Parathyroid adenoma (tissue), 2 donors: ENCODE results near the gene MILR1.
"Not testable (repeated sequence)": the region's sequence is repeated elsewhere in the genome, so short reads cannot be mapped to it uniquely, and the experiment has no call there.

Experiments used
- H2AFZ ChIP-seq: fragments of 300-600 bp; sonication (generic); one replicate; pipeline ENCODE4 v1.7.0; 2017; ENCODE audit warnings: antibody characterized with exemption, mild to moderate bottlenecking
- H3K27ac ChIP-seq: fragments of 300-600 bp; sonication (generic); one replicate; pipeline ENCODE4 v1.7.0; 2017
- H3K27me3 ChIP-seq: fragments of 300-600 bp; sonication (generic); one replicate; pipeline ENCODE4 v1.7.0; 2017; ENCODE audit warnings: low read length; ENCODE audit not compliant: control insufficient read depth, insufficient read depth
- H3K36me3 ChIP-seq: fragments of 300-600 bp; sonication (generic); one replicate; pipeline ENCODE4 v1.7.0; 2017; ENCODE audit warnings: low read length; ENCODE audit not compliant: control insufficient read depth, insufficient read depth
- H3K4me1 ChIP-seq: fragments of 300-600 bp; sonication (generic); one replicate; pipeline ENCODE4 v1.7.0; 2017; ENCODE audit warnings: control low read depth
- H3K4me2 ChIP-seq: fragments of 300-600 bp; sonication (generic); one replicate; pipeline ENCODE4 v1.7.0; 2017; ENCODE audit warnings: low read length
- H3K4me3 ChIP-seq: fragments of 300-600 bp; sonication (generic); one replicate; pipeline ENCODE4 v1.7.0; 2017; ENCODE audit warnings: low read depth, low read length
- H3K79me2 ChIP-seq: fragments of 300-600 bp; sonication (generic); one replicate; pipeline ENCODE4 v1.7.0; 2017; ENCODE audit warnings: control low read depth
- H3K9ac ChIP-seq: fragments of 300-600 bp; sonication (generic); one replicate; pipeline ENCODE4 v1.7.0; 2017; ENCODE audit warnings: mild to moderate bottlenecking
- H3K9me3 ChIP-seq: fragments of 300-600 bp; sonication (generic); one replicate; pipeline ENCODE4 v1.7.0; 2017; ENCODE audit warnings: low read length; ENCODE audit not compliant: control insufficient read depth
- TF ChIP-seq, protein P1 (sequence below): fragments of 300-600 bp; sonication (generic); IDR thresholded peaks from one replicate; pipeline ENCODE4 v1.7.0; 2017; ENCODE audit warnings: antibody characterized with exemption, mild to moderate bottlenecking
- donor health status: primary hyperparathyroidism.

Gene MILR1

DNA sequence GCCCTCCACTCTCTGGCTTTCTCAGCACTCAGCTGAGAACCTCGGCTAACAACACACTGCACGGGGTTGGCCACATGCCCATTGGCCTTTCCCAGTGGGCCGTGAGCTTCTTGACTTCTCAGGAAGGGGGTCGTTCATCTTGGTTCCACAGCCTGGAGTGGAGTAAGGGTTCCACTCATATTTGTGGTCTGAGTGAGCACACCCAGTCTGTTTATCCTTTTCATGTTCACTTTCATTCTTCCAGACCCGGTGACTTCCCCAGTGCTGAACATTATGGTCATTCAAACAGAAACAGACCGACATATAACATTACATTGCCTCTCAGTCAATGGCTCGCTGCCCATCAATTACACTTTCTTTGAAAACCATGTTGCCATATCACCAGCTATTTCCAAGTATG lies 8.2 kb downstream of the MILR1 start:
- no peak overlapping the region for H2AFZ ChIP-seq
- H3K4me1 ChIP-seq = no peaks in the 10 kb centered on the region
- H3K9me3 ChIP-seq = no peaks in the 10 kb centered on the region
- no peaks in the 10 kb centered on the region for H3K79me2 ChIP-seq
- H3K4me2 ChIP-seq = no peak overlapping the region
- H3K9ac ChIP-seq = no peak overlapping the region
- no peaks in the 10 kb centered on the region for H3K36me3 ChIP-seq
- TF ChIP-seq, protein P1, sequence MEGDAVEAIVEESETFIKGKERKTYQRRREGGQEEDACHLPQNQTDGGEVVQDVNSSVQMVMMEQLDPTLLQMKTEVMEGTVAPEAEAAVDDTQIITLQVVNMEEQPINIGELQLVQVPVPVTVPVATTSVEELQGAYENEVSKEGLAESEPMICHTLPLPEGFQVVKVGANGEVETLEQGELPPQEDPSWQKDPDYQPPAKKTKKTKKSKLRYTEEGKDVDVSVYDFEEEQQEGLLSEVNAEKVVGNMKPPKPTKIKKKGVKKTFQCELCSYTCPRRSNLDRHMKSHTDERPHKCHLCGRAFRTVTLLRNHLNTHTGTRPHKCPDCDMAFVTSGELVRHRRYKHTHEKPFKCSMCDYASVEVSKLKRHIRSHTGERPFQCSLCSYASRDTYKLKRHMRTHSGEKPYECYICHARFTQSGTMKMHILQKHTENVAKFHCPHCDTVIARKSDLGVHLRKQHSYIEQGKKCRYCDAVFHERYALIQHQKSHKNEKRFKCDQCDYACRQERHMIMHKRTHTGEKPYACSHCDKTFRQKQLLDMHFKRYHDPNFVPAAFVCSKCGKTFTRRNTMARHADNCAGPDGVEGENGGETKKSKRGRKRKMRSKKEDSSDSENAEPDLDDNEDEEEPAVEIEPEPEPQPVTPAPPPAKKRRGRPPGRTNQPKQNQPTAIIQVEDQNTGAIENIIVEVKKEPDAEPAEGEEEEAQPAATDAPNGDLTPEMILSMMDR = no peak
- no peak overlapping the region for H3K4me3 ChIP-seq
- no peaks in the 10 kb centered on the region for H3K27me3 ChIP-seq
- H3K27ac ChIP-seq = no peak overlapping the region

DNA sequence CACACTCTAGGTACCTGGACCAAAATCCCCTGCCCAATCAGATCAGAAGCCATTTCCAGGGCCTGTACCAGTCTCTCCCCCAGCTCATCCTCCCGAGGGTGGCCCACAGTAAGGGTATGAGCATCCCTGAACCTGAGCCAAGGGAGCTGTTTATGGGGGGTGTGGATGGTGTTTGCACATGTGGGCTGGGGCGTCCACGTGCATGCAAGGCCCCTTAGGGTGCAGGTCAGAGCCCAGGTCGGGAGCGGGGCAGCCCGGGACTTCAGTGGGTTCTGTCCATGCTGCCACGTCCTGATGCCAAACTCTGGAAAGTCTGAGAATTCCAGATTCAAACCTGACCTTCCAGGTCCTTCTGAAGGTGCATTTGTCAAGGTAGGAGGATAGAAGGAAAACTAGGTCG lies 9.8 kb downstream of the MILR1 start:
- Histone ChIP-seq H3K36me3 (no peaks in the 10 kb centered on the region), H3K4me1 (no peaks in the 10 kb centered on the region), H3K27me3 (no peaks in the 10 kb centered on the region), H2AFZ (no peak overlapping the region), H3K9ac (no peak overlapping the region), H3K4me3 (no peak overlapping the region), H3K9me3 (no peaks in the 10 kb centered on the region), H3K79me2 (no peaks in the 10 kb centered on the region), H3K27ac (no peak overlapping the region), H3K4me2 (no peak overlapping the region)
- TF ChIP-seq, protein P1 = no peak

DNA sequence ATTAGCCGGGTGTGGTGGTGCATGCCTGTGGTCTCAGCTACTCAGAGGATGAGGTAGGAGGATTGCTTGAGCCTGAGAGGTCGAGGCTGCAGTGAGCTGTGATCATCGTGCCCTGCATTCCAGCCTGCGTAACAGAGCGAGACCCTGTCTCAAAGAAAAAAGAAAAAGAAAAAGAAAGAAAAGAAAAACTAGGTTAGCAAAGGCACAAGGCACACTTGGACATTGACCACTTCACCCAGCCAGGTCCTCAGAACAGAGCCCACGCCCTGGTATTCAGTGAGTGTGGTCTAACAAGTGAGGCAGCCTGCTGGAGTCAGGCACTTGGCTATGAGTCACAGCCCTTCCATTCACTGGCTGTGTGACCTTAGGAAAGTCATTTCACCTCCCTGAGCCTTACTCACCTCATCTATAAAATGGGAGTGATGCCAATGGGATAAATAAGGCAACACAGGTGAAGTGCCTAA lies 10.4 kb downstream of the MILR1 start:
- no peaks in the 10 kb centered on the region for H3K36me3 ChIP-seq
- no peak overlapping the region for H3K27ac ChIP-seq
- no peak overlapping the region for H3K4me3 ChIP-seq
- H3K79me2 ChIP-seq = no peaks in the 10 kb centered on the region
- no peak overlapping the region for H2AFZ ChIP-seq
- no peak overlapping the region for H3K9ac ChIP-seq
- TF ChIP-seq, protein P1 = no peak
- H3K4me1 ChIP-seq = no peaks in the 10 kb centered on the region
- no peaks in the 10 kb centered on the region for H3K9me3 ChIP-seq
- H3K4me2 ChIP-seq = no peak overlapping the region
- H3K27me3 ChIP-seq = no peaks in the 10 kb centered on the region

DNA sequence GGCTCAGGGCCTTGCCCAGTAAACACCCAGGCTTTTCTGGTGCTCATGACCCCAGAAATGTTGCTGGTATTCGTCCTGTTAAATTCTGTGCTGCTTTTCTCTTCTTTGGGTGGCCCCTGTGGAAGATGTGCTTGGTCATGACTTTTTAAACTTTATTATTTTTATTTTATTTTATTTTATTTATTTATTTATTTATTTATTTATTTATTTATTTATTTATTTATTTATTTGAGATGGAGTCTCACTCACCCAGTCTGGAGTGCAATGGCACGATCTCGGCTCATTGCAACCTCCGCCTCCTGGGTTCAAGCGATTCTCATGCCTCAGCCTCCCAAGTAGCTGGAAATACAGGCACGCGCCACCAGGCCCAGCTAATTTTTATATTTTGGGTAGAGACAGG lies 10.9 kb downstream of the MILR1 start:
- not testable (repeated sequence) for H3K79me2 ChIP-seq, H3K9me3 ChIP-seq, H3K4me2 ChIP-seq, H3K36me3 ChIP-seq, H3K4me3 ChIP-seq, H3K27ac ChIP-seq, H3K9ac ChIP-seq, H3K4me1 ChIP-seq, H2AFZ ChIP-seq, H3K27me3 ChIP-seq

DNA sequence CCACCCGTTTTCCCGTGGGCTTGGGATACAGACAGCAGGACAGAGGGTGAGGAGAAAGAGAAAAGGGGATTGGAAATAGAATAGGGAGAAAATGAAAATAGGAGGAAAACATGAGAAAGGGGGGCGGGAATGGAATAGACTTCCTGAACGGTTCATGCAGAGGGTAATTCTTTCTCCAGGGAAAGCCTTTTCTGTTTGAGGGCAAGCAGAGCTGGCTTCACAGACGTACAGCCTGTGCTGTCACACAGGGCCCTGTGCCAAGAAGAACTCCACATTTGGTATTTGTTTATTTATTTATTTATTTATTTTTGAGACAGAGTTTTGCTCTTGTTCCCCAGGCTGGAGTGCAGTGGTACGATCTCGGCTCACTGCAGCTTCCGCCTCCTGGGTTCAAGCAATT lies 12.0 kb downstream of the MILR1 start:
- H3K27ac ChIP-seq = no peak overlapping the region
- no peak overlapping the region for H3K4me2 ChIP-seq
- H2AFZ ChIP-seq = peak overlapping the region; percentile 2
- no peaks in the 10 kb centered on the region for H3K27me3 ChIP-seq
- H3K4me1 ChIP-seq = no peaks in the 10 kb centered on the region
- H3K9ac ChIP-seq = no peak overlapping the region
- H3K9me3 ChIP-seq = no peaks in the 10 kb centered on the region
- no peaks in the 10 kb centered on the region for H3K36me3 ChIP-seq
- H3K79me2 ChIP-seq = no peaks in the 10 kb centered on the region
- no peak overlapping the region for H3K4me3 ChIP-seq
- TF ChIP-seq, protein P1 = no peak
